GM13977 (cell line): ENCODE measurements around the gene PDGFA.

ENCODE experiments used
- DNase-seq: peaks from one replicate; pipeline ENCODE4 v3.0.0; 2012; ENCODE audit warnings: low spot score
- CTCF ChIP-seq: IDR thresholded peaks from 2 replicates; pipeline ENCODE4 v1.5.1; 2012; ENCODE audit warnings: mild to moderate bottlenecking, control low read depth; ENCODE audit not compliant: insufficient read depth; ENCODE audit errors: extremely low read depth, missing control alignments
- in situ Hi-C: fragments of 300-500 bp; cut with MboI; formaldehyde crosslinking; loops from one replicate; pipeline ENCODE4 v1.12.0; 2022; ENCODE audit warnings: low sequenced_read_pairs, low pct_unique_long_range_greater_than_20kb, mixed read lengths, inconsistent platforms; ENCODE audit not compliant: unreplicated experiment

Gene PDGFA

GRCh38 chr7:534075-534474 lies 14.4 kb upstream of the PDGFA start:
- TF ChIP-seq CTCF, result no peak
- in situ Hi-C loops, result no loop called here
- no peak for DNase-seq

- in situ Hi-C loops, result no loop called here
- no peak for DNase-seq
- TF ChIP-seq CTCF, result no peak
Measured at GRCh38 chr7:533266-533665, 13.6 kb upstream of the PDGFA start.

GRCh38 chr7:532379-533143 lies 12.9 kb upstream of the PDGFA start:
- DNase-seq, result no peak
- in situ Hi-C loops, result no loop called here
- no peak for TF ChIP-seq CTCF

GRCh38 chr7:531777-532176 lies 12.1 kb upstream of the PDGFA start:
- DNase-seq, result no peak
- in situ Hi-C loops, result no loop called here
- no peak for TF ChIP-seq CTCF

GRCh38 chr7:528451-528850 lies 8.8 kb upstream of the PDGFA start:
- in situ Hi-C loops, result no loop called here
- DNase-seq, result no peak
- TF ChIP-seq CTCF, result no peak

GRCh38 chr7:527723-528122 lies 8.1 kb upstream of the PDGFA start:
- in situ Hi-C loops, result no loop called here
- TF ChIP-seq CTCF, result no peak
- DNase-seq, result no peak
